Measurements from ENCODE around the gene NTSR1.

The NTSR1 gene

DNA sequence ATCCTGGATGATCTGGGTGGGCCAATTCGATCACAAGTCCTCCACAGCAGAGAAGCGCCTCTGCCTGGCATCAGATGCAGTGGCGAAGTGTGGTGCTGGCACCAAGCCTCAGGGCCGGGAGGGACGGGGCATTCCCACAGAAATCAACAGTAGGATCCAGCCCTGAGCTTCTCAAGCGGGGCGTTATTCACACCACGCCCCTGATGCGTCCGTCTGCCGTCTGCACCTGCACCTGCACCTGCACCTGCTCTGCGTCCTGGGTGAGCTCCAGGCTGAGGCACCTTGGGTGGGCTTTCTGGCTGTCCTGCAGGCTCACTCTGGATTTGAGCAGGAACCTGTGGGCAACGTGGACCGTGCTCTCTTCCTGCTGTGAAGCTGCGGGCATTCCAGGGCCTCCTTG is 13.8 kb upstream of the NTSR1 start:
- no peak for DNase-seq

DNA sequence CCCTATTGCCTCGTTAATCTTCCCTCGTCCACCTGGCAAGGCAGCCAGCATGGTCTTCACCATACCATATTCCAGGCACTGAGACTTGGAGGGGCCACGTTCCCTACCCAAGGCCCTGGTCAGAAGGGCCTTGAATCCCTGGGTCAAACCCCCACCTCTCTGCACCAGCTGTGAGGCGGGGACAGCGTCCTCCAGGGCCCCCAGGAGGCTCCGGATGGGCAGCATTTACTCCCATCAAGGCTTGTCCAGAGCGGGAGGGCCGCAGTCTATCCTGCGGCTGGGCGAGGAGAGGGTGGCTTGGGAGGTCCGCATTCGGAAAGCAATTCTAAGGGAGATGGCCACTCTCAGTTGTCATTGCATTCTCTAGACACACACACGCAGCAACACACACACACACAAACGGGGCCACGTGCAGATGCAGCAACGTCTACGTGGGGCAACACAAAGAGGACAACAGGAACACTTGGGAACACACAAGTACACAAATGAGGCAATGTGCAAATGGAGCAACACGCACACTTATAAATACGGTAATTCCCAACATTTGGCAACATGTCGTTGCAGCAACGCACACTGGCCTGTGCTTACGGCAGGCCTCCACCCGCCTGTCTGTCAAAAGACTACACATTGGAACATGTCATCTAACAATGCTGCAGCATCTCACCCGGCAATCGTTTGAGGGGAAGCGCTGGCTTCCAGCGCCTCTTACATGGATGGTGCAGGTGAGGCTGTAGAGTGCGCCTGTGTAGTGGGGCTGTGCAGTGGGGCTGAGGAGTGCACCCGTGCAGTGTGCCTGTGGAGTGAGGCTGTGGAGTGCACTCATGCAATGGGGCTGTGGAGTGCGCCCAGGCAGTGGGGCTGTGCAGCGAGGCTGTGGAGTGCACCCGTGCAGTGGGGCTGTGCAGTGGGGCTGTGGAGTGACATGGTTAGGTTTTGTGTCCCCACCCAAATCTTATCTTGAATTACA is 12.9 kb upstream of the NTSR1 start:
- DNase-seq = no peak

DNA sequence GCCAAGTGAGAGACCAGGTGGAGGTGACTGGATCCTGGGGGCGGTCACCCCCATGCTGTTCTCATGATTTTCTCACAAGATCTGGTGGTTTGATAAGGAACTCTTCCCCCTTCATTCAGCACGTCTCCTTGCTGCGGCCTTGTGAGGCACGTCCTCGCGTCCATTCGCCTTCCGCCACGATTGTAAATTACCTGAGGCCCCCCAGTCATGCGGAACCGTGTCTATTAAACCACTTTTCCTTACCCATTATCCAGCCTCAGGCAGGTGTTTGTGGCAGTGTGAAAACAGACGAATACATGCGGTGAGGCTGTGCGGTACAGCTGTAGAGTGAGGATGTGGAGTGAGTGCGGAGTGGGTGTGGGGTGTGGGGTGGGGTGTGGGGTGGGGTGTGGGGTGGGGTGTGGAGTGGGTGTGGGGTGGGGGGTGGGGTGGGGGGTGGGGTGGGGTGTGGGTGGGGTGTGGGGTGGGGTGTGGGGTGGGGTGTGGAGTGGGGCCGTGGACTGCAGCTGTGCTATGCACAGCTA is 12.1 kb upstream of the NTSR1 start:
- DNase-seq = no peak

DNA sequence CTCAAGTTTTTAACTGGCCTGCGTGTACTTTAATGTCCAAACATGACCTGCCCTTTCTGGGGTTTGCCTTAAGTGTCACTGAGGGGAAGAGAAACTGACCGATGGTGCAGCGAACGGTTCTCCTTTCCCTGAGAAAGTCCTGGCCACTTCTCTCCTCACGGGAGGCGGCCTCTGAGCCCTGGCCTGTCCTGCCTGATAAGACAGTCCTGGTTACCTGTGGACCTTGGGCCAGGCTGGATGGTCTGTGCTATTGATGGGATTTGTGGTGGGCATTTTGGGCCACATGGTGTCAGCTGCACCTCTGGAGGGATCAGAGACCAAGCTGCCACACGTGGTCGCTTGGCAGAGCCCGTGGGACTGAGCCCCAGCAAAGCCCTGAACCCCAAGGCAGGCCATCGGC is 11.6 kb upstream of the NTSR1 start:
- DNase-seq = no peak

DNA sequence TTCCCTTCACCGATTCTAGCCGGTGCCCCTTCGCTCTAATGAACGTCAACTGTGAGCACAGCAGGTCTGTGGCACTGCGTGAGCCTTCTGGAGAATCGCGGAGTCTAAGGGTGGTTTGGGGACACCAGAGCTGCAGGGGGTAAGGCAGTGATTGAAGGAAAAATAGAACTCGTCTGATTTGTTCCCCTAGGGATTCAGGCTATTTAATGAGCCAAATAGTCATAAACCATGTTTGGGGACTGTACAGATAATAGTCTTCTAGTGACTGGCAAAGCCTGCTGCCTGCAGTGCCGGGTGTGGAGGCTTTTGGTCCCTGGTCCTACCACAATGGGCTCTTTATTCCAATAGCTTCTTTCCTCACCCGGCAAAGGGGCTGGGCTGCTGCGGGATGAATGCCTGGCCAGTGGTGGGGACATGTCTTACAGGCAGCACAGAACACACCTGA is 11.1 kb upstream of the NTSR1 start:
- DNase-seq = no peak

DNA sequence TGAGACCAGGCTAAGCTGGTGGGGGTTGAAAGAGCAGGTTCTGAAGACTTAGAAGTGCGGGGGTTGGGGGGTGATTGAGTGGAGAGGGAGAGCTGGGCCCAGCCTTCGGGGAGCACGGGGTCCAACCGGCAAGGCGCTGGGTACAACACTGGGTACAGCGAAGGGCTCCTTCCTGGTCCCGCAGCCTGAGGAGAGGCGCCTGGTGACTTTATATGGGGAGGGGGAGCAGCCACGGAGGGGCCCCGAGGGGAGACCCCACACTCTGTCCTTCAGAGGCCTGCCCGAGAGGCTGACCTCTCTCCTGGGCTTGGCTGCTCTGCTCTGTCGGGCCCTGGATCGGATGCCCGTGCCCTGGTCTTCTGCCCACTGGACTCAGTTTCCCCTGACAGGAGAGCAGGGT is 10.4 kb upstream of the NTSR1 start:
- no peak for DNase-seq

DNA sequence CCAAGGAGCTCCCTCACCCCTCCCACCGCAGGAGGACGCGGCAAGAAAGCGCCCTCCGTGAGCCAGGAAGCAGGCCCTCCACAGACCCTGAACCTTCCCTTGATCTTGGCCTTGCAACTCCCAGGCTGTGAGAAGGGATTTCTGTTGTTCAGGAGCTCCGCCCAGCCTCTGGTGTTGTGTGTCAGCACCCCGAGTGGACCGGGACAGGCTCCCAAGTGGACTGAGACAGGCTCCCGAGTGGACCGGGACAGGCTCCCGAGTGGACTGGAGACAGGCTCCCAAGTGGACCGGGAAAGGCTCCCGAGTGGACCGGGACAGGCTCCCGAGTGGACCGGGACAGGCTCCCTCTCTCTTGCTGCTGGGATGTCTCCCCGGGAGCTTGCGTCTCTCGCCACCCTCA is 9.3 kb upstream of the NTSR1 start:
- no peak for DNase-seq

DNA sequence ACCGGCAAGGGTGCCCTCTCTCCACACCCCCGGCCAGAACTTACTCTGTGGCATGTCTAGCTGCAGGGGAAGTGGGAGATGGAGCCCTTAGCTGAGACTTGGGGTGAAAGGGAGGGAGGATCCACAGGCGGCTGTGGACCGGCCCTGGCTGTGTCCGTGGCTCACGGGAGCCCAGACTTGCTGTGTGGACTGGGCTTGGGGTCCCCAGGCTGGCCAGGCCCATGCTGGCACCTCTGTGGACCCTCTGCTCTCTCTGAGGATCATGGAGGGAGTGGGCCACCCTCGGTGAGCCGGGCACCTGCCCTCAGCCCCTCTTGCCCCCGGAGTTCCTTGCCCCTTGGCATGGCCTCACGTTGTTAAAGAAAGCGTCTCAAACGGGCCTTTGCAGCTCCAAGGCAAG is 8.9 kb upstream of the NTSR1 start:
- no peak for DNase-seq

DNA sequence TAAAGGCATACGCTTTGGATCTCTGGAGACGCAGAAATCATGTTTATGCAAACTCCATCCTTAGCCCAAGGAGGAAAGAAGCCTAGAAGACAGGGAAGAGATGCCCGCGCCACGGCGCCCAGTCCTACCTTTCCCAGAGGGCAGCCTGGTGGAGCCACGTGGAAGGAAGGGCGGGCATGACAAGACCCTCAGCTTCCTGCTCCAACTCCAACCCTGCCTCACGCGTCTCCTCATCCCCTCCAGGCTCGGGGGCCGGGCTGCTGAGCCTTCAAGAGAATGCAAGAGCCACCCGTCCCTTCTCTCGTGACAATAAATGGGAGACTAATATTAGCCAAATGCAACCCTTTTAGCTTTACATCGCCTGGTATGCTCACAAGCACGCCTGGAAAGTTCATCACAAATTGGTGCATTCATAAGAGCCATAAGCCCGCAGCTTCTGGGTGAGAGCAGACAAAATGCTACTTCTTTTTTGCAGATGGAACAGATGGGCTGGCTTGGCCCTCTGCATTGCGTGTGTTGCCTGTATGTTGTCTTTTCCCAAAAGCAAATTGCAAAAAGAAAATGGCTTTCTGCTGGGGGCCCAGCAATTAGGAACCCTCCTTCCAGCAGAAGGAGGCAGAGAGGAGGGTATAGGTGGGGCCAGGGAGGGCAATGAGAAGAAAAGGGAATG is 8.2 kb upstream of the NTSR1 start:
- DNase-seq = no peak

DNA sequence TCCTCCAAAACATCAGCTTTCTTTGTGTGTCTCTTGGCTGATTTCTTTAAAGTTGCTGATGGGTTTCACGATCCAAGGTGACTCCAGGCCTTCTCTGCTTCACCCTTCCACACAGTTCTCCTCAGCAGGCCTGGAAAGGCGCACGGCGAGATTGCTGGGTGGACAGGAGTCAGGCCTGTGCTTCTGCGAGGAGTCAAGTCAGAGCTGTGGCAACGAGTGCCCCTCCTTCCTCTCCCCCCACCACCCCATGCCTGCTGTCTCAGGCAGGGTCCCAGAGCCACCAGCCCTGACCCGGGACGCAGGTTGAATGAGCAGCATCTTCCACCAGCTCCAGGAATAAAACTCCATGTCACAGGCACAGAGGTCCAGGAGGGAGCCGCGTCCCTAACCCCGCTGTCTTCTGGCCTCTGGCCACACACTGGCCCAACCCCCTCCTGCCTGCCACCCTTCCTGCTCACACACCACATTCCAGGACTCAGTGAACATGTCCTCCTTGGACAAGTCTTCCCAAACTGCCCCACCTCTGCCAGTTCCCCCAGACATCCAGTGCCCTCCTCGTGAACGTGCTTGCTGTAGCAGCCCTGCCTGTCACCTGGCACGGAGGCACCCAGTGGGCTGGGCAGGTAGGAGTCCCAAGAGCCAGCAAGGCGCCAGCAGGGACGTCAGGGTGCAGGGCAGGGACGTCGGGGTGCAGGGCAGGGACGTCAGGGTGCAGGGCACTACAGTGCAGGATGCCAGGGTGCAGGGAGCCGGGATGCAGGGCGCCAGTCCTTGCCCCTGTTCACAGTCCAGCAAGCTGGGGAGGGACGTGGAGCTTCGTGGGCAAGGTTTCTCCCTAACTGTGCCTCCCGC is 7.2 kb upstream of the NTSR1 start:
- DNase-seq = no peak

DNA sequence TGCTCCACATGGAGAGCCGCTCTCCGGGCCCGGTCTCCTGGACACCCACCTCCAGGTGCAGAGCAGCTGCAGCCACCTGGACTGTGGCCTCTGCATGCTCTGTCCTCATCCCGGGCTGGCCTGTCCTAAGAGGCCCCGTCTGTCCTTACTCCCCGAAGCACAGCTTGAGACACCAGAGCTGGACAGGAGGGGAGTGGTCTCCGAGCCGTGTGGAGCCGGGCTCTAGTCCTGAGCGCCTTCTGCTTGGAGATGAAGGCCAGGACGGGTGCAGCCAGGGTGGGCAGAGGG is 6.7 kb upstream of the NTSR1 start:
- DNase-seq = no peak

DNA sequence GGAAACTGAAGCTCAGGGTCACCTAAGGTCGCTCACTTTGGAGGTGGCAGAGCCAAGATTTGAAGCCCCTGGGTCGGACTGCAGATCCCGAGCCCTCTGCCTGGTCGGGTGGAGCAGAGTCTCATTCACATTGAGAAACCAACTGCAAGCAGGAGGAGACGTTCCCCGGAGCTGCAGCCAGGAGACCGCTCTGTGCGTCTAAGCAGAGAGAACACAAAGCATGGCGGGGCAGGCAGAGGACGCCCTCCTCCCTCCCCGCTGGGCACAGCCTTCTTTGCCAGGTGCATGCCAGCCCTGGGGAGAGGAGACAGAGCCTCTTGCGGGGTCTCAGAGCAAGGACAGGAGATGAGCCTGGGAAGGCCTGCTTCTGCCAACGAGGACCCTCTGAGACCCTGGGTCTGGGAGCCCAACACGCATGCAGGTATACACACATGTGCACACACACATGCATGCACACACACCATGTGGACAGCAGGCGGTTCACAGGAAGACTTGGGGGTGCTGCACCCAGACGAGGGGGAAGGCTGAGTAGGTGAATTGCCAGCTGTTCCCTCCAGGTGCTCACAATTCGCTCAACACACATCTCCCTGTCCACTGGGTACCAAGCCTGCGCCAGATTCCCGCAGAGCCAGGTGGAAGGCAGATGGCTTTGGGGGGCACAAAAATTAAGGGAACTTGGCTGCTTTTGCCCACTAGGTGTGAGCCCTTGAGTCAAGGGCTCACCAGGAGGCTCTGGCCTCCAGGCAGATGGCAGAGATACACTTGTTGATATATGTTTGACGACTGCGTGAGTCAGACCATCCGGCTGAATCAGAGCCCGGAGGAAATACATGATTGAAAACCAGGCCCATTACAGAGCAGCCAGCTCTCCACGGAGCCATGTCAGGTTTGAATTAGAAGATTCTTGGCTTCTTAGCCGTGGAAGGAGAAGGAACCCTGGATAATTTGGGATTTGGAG is 5.5 kb upstream of the NTSR1 start:
- peak; percentile 61 for DNase-seq

DNA sequence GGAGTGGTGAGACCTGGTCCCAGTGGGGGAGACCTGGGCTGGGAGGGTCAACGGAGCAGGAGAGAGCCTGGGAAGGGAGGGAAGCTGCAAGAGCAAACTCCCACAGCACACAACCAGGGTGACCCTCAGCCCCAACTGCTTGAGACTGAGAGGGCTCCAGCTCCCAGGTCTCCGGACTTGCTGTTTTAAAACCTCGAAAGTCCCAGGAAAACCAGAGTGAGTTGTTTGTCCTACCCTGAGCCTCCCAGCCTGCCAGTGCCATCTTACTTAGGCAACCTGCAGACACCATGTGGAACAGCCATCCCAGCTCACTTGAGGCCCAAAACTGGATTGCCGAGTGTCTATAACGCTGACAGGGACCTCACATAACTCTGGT is 4.8 kb upstream of the NTSR1 start:
- no peak for DNase-seq

DNA sequence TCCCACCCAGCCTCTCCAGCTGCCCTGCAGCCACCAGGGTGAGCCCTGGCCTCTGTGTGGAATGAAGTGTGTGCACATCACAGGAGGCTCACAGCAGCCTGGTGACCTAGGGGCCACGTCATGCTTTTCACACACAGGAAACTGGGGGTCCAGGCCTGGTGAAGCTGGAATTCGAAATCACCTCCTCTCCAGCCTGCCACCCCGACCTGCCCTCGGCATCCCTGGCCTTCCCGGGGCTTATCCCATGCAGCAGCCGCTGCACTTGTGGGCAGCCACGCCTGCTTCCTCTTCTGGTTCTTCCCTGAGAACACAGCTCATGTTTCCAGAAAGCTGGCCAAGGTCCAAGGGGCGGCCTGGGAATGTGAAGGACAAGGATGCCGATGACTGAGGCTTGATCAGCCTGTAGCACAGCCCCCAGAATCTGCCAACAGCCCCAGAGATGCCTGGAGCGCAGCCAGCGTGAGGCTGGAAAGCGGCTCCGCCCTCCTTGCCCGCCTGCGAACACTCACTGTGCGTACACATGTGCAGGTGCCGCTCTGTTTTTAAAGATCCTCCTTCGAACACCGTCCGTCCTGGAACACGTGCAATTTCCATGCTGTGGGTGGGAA is 4.2 kb upstream of the NTSR1 start:
- DNase-seq = peak; percentile 4

DNA sequence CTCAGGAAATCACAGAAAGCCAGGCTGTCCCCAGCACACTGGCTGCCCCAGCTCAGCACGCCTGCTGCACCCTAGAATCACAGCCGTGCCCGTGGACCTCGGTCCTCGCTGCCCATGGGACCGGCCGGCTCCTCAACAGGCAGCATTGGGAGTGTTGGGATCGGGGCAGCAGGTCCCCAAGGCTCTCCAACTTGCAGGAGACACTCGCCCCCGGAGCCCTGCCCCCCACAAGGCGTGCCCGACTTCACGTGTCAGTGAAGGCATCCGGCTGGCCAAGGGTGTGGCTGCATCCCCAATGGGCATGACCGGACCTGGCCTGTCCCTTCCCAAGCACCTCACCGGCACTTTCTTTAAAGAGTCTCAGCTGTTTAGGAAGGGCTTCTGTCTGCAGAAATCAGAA is 3.0 kb upstream of the NTSR1 start:
- DNase-seq = no peak

DNA sequence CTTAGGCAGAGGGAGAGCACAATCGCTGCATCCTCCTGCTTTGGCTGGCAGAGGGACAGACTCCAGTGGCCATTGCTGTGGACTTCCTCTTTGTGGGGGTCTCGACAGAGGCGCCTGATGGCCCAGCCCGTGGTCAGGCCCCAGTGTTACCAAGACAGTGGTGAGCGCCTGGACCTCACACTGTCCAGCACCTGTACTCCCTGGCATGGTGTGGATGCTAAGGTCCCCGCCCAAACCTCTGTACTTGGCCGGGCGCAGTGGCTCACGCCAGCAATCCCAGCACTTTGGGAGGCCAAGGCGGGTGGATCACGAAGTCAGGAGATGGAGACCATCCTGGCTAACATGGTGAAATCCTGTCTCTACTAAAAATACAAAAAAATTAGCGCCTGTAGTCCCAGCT is 2.3 kb upstream of the NTSR1 start:
- DNase-seq = no peak

DNA sequence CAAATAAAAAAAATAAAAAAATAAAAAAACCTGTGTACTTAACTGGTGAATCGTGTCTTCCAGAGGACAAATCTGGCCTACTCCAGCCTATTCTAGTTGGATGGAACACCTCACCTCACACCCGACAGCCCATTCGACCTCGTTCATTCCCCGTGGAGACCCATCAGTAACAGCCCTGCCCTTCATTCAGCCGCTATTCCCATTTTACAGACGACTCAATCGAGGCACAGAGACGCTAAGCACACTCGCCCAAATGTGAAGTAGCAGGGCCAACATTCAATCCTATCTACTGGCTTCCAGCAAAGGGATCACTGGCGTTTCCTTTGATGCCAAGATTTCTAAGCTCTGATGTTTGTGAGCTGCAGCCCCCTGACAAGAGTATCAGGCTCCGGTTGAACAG is 1.8 kb upstream of the NTSR1 start:
- no peak for DNase-seq

DNA sequence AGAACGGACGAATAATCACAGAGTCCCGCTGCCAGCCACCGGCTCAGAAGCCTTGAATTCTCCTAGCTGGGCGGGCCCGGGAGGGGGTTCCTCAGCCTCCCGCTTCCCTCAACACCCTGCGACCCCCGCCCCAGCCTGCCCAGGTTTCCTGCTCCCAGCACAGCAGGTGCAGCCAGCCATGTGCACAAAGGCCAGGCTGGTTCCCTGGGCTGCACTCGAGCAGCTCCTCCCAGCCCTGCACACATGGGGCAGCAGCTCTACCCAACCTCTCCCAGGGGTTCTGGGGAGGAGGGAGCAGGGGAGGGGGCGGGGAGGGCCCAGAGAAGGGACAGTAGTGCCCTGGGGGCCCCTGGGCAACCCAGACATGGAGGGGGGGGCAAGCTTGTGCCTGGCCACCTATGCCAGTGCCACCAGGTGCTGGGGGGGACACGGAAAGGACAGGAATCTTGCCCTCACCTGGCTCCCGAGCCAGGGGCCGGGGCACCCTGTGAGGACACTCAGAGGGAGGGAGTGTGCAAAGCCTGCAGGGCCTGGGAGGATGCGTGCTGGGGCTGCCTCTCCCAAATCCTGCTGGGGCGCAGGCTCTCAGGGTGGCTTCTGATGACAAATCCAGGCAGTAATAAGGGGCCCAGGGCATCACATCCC is 1.2 kb upstream of the NTSR1 start:
- no peak for DNase-seq

DNA sequence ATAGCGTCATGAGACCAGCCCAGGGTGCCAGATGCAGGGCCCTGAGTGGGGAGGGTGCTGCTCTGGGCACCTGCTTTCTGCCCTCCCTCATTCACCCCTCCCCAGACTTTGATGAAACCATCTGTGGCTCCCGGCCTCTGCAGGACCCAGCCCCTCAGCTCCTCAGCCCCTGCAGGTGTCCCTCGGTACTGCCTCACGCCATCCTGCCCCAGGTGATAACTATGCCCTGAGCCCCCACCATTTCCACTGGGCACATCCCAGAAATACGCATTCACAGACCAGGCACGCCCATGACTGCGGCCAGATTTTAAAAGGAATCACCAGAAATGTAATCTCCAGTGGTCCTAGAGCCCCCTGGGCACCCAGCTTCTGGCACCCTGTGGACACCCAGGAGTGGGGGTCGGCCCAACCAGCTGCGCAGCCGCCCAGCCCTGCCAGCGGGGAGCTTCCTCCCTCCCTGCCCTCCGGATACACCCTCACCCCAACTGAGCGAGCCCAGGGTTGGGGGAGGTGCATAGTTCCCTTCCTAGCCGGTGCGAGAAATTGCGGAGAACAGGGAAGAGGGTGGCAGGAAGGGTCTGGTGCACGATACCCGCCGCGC is 615 bp upstream of the NTSR1 start:
- no peak for DNase-seq

DNA sequence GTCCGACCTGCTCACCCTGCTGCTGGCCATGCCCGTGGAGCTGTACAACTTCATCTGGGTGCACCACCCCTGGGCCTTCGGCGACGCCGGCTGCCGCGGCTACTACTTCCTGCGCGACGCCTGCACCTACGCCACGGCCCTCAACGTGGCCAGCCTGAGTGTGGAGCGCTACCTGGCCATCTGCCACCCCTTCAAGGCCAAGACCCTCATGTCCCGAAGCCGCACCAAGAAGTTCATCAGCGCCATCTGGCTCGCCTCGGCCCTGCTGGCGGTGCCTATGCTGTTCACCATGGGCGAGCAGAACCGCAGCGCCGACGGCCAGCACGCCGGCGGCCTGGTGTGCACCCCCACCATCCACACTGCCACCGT is 885 bp downstream of the NTSR1 start:
- no peak for DNase-seq
